Amniotic stem cell (primary cell): Measurements from ENCODE around the gene AKR7A3.
"Not testable (repeated sequence)": the region's sequence is repeated elsewhere in the genome, so short reads cannot be mapped to it uniquely, and the experiment has no call there.

Experiments used
- DNase-seq: peaks from one replicate; lab custom pipeline; 2025; lab: John Stamatoyannopoulos, UW

Gene AKR7A3

DNA sequence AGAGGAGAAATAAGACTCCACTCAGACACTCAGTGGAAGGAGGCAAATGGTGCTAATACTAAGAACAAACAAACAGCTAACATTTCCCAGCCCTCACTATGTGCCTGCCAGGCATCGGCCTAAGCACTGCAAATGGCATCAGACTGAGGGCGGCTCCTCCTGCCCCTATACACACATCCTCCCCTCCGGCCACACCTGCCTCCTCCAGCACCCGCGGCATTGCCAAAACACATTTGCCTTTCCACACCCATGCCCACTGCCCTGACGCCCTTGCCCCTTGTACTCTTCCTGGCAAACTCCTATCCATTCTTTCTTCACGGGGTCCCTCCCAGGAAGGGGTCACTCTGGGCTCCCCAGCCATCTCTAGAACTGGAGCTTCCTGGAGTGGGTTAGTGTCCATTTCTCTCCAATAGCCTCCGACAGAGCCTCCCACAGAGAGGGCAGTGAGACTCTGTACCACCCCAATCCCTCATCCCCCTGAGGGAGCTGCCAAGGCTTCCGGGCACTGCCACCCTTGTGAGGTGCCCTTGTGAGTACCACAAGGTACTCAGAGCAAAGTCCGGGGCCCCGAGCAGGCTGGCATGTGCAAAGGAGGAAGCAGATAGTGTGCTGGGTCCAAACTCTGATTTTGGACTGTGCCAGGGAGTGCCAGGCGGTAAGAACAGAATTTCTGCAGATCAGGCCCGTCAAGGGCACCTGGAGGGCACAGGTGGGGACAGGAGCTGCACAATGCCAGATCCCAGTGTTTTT lies 959 bp downstream of the AKR7A3 start:
- DNase-seq: no peak

DNA sequence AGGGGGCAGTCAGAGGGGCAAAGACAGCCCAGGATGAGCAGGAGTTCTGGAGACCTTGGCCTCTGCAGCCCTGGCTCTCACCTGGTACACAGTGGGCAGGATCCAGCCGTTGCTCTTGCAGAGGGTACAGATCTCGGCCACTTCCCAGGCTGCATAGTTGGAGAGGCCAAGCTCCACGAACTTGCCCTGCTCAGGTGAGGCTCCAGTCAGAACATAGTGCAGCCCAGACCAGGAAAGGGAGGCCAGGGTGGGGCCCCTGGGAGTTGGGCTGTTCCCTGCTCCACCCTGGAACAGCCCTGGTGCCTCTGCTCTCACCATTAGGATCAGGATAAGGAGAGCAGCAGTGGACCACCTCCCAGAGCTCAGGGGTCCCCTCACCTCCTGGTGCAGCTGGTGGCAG lies 2.8 kb downstream of the AKR7A3 start:
- not testable (repeated sequence) for DNase-seq

DNA sequence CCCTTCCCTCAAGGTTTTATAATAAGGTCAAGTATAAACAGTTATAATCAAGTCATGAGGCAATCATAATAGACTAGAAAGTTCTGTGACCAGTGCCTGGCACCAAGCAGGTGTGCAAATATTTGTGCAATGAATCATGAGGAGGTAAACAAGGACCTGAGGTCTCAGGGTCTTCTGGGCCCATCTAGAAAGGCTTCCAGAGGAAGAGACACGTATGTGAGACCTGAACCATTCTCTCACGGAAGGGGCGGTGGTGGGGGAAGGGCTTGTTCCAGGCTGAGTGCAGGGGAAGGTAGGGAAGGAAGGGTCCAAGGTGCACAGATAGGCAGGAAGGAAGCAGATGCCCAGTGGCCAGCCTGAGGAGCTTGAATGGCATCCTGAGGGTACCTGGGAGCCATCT lies 3.2 kb downstream of the AKR7A3 start:
- not testable (repeated sequence) for DNase-seq

DNA sequence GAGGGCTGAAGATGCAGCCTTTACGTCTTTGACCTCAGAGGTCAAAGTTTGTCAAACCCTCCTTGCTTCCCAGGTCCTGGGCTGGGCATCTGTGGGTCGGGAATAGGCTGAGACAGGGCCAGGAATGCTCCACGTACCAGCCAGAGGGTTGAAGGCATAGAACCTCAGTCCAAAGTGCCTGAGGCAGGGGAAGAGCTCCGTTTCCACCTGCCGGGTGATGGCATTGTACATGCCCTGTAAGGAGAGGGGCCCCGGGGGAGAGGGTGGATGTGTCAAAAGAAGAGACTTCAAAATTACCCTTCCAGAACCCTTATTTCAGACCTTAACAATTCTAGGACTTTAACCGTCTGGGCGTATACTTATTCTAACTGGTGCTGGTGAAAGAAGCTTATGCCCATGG lies 3.7 kb downstream of the AKR7A3 start:
- no peak for DNase-seq

DNA sequence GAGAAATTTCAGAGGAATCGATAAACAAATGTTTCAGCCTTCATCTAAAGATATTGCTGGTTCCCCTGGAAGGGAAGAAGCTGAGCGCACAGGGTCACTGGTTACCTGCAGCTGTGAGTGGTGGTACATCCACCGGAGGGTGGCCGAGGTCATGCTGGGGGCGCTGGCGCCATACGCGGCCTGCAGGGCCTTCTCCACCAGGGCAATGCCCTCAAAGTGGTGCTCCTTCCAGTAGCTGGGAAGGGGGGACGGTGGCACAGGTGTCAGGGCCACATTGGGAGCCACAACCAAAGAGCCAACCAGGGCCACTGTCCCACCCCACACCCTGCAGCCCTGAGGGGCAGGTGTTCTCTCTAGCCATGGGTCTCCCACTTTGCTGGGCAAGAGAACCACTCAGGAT lies 4.7 kb downstream of the AKR7A3 start:
- DNase-seq: no peak

DNA sequence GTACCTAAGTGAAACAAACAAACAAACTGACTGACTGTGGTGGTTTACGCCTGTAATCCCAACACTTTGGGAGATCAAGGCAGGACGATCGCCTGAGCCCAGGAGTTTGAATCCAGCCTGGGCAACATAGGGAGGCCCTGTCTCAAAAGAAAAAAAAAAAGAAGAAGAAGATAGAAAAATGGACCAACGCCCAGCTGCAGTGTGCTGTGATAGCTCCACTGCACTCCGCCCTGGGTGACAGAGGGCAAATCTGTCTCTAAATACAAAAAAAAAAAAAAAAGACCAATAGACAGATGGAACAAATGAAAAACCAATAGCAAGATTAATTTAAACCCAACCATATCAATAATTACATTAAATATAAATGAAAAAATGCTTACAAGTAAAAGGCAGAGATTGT lies 13.9 kb downstream of the AKR7A3 start:
- no peak for DNase-seq

DNA sequence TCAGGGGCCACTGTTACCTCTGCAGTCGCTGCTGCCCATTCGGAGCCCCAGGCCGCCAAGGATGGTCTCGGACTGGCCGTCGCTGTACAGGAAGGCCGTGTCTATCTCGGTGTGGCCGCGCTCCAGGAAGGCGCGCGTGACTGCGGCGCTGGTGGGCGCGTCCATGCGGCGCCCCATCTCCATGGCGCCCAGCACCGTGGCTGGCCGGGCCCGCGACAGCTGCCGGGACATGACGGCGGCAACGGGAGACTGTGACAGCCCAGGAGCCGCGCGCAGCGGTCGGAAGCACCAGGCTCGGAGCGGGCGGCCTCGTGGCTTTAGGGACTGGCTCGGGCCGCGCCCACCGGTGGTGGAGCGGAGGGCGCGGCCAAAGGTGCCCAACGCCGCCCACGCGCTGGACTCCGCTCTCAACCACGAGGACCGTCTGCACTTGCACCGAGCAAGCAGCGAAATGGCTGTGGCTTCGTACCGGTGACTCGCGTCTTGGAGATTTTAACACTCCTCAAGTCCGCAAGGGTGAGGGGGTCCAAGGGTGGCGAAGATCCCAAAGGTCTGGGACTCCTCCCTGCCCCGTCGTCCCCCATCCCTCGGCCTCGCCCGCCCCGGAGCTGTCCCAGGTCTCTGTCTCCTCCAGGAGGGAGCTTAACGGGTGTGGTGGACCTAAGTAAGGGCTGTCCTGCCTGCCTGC lies 14.6 kb downstream of the AKR7A3 start:
- DNase-seq: not testable (repeated sequence)

DNA sequence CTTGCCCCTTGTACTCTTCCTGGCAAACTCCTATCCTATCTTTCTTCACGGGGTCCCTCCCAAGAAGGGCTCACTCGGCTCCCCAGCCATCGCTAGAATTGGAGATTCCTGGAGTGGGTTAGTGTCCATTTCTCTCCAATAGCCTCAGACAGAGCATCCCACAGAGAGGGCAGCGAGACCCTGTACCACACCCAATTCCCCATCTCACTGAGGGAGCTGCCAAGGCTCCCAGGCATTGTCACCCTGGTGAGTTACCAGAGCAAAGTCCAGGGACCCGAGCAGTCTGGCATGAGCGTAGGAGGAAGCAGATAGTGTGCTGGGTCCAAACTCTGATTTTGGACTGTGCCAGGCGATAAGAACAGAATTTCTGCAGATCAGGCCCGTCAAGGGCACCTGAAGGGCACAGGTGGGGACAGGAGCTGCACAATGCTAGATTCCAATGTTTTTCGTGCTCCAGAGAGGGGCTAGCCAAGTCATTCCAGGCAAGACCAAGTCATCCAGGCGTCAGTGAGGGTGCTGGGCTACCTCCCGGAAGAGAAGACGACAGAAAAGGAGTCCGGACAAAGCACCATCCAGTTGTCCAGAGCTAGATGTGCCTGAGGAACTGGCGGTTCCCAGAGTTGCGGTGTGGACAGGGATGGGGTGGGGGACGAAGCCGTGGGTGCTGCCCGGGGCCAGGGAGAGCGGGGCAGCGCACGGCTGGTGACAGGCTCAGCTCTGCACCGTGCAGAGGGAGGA lies 15.3 kb downstream of the AKR7A3 start:
- no peak for DNase-seq

DNA sequence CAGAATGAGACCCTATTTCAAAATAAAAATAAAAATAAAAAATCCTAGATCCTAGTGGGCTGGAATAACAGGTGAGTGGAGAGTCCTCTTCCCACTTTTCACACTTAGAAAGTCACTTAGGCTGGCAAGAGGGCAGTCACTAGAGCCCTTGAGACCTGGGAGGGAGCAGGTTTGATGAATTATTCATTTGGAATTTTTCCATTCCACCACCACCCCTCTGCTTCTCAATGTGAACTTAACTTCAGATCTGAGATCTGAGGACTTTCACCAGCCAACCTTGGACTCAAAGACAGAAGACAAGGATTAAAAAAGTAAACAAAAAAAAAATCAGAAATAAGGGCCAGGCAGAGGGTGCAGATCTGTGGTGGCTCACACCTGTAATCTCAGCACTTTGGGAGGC lies 16.5 kb downstream of the AKR7A3 start:
- no peak for DNase-seq

DNA sequence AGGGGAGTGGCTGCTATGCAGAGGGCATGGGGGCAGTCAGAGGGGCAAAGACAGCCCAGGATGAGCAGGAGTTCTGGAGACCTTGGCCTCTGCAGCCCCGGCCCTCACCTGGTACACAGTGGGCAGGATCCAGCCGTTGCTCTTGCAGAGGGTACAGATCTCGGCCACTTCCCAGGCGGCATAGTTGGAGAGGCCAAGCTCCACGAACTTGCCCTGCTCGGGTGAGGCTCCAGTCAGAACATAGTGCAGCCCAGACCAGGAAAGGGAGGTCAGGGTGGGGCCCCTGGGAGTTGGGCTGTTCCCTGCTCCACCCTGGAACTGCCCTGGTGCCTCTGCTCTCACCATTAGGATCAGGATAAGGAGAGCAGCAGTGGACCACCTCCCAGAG lies 18.2 kb downstream of the AKR7A3 start:
- DNase-seq: not testable (repeated sequence)

DNA sequence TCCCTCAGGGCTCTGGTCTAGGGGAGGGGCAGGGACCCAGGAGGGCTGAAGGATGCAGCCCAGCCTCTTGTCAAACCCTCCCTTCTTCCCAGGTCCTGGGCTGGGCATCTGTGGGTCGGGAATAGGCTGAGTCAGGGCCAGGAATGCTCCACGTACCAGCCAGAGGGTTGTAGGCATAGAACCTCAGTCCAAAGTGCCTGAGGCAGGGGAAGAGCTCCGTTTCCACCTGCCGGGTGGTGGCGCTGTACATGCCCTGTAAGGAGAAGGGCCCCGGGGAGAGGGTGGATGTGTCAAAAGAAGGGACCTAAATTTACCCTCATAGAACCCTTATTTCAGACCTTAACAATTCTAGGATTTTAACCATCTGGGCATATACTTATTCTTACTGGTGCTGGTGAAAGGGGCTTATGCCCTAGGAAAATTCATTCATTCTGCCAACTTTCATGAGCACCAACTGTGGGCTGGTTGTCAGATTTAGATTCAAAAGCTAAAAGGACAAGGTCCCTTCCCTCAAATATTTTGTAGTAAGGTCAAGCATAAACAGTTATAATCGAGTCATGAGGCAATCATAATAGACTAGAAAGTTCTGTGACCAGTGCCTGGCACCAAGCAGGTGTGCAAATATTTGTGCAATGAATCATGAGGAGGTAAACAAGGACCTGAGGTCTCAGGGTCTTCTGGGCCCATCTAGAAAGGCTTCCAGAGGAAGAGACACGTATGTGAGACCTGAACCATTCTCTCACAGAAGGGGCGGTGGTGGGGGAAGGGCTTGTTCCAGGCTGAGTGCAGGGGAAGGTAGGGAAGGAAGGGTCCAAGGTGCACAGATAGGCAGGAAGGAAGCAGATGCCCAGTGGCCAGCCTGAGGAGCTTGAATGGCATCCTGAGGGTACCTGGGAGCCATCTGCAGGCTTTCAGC lies 18.9 kb downstream of the AKR7A3 start:
- not testable (repeated sequence) for DNase-seq

DNA sequence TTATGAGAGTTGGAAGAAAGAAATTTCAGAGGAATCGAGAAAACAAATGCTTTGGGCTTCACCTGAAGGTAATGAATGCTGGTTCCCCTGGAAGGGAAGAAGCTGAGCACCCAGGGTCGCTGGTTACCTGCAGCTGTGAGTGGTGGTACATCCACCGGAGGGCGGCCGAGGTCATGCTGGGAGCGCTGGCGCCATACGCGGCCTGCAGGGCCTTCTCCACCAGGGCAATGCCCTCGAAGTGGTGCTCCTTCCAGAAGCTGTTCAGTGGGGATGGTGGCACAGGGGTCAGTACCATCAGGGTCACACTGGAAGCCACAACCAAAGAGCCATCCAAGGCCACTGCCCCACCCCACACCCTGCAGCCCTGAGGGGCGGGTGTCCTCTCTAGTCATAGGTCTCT lies 20.1 kb downstream of the AKR7A3 start:
- no peak for DNase-seq

DNA sequence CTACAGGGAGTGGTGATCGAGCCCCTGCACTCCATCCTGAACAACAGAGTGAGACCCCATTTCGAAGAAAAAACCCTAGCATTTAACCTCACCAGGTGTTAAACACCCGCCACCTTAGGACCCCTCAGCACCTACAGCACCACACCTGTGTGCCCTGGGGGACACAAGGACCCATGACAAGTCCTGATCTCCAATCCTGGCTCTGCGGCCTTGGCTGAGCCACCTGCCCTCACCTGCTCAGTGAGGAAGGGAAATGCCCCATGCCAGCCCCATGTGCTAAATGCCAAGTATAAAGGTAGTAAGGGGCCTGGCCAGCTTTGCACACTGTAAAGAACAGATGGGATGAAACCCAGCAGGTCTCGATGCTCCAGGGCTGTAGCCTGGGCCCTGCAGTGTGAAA lies 25.8 kb downstream of the AKR7A3 start:
- no peak for DNase-seq

DNA sequence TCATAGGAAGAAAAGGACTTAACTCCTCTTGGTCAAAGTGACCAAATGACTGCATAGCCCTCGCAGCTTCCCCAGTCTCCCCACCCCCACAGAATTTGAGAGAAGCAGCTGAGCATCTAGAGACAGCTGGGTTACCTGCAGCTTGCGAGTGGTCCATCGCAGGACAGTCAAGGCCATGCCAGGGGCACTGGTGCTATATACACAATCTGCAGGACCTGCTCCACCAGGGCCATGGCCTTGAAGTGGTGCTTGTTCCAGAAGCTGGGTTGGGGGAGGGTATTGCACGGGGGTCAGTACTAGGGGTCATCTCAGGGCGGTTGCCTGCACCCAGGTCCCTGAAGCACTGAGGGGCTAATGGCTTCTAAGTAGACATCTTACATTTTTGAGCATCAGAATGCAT lies 26.5 kb downstream of the AKR7A3 start:
- no peak for DNase-seq

DNA sequence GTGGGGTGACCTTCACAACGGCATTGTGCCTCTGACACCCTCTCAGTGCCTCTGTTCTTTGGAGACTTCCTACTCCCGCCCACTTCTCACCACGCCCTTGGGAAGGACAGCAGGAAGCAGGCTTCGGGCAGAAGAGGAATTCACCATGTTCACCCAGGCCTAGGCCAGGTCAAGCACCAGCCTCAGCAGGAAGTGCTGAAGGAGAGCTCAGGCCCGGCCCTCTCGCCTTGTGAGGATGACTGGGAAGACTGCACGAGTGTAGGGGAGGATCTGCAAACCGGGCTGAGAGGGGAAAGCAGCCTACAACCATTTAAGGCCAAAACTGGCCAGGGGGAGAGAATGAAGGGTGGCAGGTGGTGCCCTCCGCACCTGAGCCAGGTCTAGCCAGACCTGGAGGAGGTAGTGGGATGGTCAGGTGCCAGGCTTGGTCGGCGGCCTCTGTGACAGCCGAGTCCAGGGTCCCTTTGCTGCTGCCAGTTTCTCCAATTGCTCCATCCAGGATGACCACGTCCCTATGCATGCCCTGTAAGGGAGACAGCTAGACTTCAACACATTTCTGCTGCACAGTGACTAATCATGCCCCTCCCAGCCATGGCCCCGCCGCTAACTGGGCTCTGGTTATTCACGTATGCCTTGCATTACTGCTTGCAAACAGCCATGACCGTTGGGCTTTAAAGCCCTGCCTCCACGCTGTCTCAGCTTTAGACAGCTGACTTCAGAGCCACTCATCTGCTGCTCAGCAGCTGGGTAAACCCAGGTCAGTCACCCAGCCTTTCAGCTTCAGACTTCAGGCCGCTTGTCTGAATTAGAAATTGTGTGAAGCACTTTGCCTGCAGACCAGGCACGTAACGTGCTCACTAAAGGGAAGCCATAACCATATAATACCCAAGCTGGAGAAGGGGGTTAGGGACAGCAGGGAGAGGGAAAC lies 28.1 kb downstream of the AKR7A3 start:
- DNase-seq: peak; percentile 96

DNA sequence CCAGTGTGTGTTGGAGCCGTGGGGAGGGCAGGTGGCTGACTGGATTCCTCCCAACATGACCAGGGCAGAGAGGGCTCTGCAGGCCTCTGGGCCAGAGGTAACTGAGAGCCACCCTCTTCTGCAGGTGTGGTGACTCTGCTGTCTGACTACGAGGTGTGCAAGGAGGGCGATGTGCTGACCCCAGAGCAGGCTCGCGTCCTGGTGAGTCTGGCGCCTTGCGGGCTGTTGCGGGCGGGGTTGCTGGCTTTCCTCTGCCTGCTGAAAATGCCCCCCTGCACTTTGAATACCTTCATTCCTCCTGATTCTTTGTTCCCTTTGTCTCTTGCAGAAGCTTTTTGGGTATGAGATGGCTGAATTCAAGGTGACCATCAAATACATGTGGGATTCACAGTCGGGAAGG lies 30.2 kb downstream of the AKR7A3 start:
- no peak for DNase-seq

DNA sequence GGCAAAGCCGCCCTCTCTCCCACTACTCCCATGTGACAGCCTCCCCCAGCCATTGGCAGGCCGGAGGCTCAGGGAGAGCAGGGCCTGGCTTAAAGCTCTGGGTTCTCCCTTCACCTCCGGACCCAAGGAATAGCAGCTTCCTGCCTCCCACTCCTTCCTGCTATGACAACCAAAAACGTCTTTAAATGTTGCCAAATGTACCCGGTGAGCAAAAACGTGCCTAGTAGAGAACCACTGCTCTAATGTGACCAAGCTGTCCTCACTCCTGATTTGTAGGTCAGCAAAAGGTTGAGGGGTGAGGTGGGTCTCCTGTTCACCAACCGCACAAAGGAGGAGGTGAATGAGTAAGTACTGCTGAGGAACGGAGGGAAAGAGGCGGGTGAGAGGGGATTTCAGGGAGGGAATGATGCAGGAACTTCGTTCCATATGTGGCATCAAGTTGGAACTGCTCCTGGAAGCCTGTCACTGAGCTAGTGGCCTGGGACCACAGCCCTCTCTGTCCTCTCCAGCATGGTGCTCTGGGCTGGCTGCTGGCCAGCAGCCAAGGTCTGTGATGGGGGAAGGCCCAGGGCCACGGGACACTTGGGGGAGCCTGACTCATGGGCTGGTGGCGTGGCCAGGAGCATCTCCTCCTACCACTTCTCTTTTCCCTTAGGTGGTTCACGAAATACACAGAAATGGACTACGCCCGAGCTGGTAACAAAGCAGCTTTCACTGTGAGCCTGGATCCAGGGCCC lies 31.2 kb downstream of the AKR7A3 start:
- DNase-seq: no peak

DNA sequence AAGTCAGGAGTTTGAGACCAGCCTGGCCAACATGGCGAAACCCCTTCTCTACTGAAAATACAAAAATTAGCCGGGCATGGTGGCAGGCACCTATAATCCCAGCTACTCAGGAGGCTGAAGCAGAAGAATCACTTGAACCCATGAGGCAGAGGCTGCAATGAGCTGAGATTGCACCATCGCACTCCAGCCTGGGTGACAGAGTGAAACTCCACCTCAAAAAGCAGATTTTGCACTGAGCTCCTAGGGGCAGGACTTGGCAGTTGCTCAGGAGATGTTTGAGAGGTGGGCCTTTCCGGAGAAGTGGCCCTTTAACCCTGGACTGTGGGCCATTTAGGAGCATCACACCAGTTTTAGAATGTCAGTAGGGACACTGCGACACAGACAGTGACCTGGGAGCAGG lies 32.3 kb downstream of the AKR7A3 start:
- not testable (repeated sequence) for DNase-seq

DNA sequence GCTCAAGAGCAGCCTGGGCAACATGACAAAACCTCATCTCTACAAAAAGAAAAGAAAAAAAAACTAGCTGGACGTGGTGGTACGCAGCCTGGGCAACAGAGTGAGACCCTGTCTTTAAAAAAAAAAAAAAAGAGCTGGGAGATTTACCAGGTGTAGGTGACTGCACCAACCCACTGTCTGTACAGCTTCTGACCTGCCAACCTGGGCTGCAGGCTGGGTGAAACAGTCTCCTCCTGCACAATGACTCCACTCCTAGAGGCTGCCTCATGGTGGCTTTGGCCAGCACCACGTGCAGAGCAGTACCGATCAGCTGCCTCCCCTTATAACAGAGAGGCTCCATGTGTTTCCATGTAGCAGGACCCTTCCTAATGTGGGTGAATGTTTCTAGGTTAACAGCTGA lies 33.3 kb downstream of the AKR7A3 start:
- DNase-seq: no peak

DNA sequence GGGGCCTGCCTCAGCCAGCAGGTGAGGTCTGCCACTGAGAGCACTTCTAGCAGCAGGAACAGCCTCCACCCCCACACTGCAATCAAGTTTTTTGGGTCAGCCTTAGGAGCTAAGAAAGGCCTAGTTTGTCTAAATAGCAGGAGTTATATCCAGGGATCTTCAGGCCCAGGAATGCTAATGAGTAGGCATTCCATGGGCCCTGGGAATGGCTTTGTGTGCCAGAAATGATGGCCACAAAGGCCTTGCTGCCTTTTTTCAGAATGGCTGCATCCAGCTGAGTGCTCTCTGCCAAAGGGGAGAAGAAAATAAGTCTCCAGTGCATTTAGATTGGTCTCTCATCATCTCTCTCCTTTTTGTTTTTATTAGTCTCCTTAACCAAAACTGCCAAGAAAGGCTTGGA lies 34.2 kb downstream of the AKR7A3 start:
- DNase-seq: no peak
